Adrenal gland (tissue), 12 donors: ENCODE results near the gene DNAH9. TPM values are rescaled to one million over a fixed set of nuclear protein-coding genes. Genes with fewer than 3 reads are reported as not detected.

Experiments
- DNase-seq, 7 donors: peaks; one replicate each; pipeline ENCODE4 v3.0.0-alpha.2; 2019 to 2020
- H3K27ac ChIP-seq, 5 donors: fragments of 200-600 bp; sonication (generic) in 4 of 5; 1 replicate in 3 of 5; 2 replicates in 2 of 5; pipeline versions ENCODE4 v1.5.1 to v1.8.0; 2016 to 2020; ENCODE audit warnings: mild to moderate bottlenecking in 1 of 5
- H3K27me3 ChIP-seq: fragments of 200-600 bp; 2 replicates; pipeline ENCODE4 v1.8.0; 2021
- H3K36me3 ChIP-seq, 2 donors: fragments of 200-600 bp; replicated peaks in 1 of 2; 1 replicate in 1 of 2; 2 replicates in 1 of 2; pipeline versions ENCODE4 v1.5.1 to v1.8.0; 2018 to 2022
- H3K4me1 ChIP-seq, 2 donors: fragments of 200-600 bp; replicated peaks in 1 of 2; 1 replicate in 1 of 2; 2 replicates in 1 of 2; pipeline versions ENCODE4 v1.5.1 to v1.8.0; 2018 to 2021
- H3K4me3 ChIP-seq, 4 donors: fragments of 200-600 bp; sonication (generic) in 3 of 4; one replicate each; pipeline ENCODE4 v1.5.1; 2016 to 2018
- H3K9me3 ChIP-seq, 3 donors: fragments of 200-600 bp; sonication (generic) in 1 of 3; replicated peaks in 1 of 3; 1 replicate in 2 of 3; 2 replicates in 1 of 3; pipeline versions ENCODE4 v1.5.1 to v1.8.0; 2016 to 2021
- POLR2A ChIP-seq, 2 donors: fragments of 450-650 bp; IDR thresholded peaks; one replicate each; pipeline ENCODE4 v1.6.1; 2017; ENCODE audit warnings: antibody characterized with exemption in 2 of 2, mild to moderate bottlenecking in 2 of 2, moderate library complexity in 1 of 2
- WGBS, 4 donors: extraction: QIAGEN DNeasy Blood & Tissue Kit in 2 of 4; methylation state at CpG; one replicate each; pipeline versions ENCODE4 v1.1.5 to v1.1.7; 2013 to 2017; 5-methylcytosine and 5-hydroxymethylcytosine counted together
- intact Hi-C, 2 donors: fragments of 100-400 bp; cut with DNase I; formaldehyde crosslinking; loops; one replicate each; pipeline versions ENCODE4 v1.14.1 to v1.15.0; 2022 to 2023
- polyA plus RNA-seq, 3 donors: library from polyadenylated mRNA; stranded (reverse); fragments of 200-250 nt in 2 of 3; fragments of 350-450 nt in 1 of 3; fragmentation: Illumina TruSeq in 1 of 3; extraction: RNeasy Lipid Tissue Mini Kit (QIAGEN cat#74804) in 1 of 3; gene quantifications; one replicate each; pipeline ENCODE4 v1.2.3, GENCODE V29; 2013 to 2014
- total RNA-seq, 9 donors: library from RNA; depleted of rRNA in 4 of 9; stranded (reverse); fragments of >200 nt in 4 of 9; fragments of 120-200 nt in 1 of 9; fragmentation: NEBNext Ultra II Directional in 1 of 9; extraction: Animal tissue kit (Norgen Biotek cat#: 25700) in 1 of 9; gene quantifications; one replicate each; pipeline versions ENCODE4 v1.1.0 to v1.2.4, GENCODE V29; 2013 to 2023
- TF ChIP-seq, protein P1 (sequence below), 6 experiments: fragments of 450-650 bp in 4 of 6; fragments of 200-600 bp in 2 of 6; sonication (generic) in 1 of 6; IDR thresholded peaks; 1 replicate in 5 of 6; 2 replicates in 1 of 6; pipeline versions ENCODE4 v1.5.1 to v1.8.0; 2016 to 2021; ENCODE audit warnings: antibody characterized with exemption in 6 of 6, mild to moderate bottlenecking in 2 of 6, moderate library complexity in 1 of 6
- donor health status: healthy with polysubstance abuse.
- donor health status: Bipolar disorder and iron deficiency.
- donor health status: DM: yes; HTN: yes; CAD: no.
- donor health status: DM: no; HTN: no; CAD: no.
- donor health status: DM: no; HTN: no; CAD: no.
- donor health status: DM: yes; HTN: yes; CAD: no.

Gene DNAH9
- total and polyA plus RNA-seq, 12 donors = 0.28 to 3.5 (median 1.2) TPM

DNA sequence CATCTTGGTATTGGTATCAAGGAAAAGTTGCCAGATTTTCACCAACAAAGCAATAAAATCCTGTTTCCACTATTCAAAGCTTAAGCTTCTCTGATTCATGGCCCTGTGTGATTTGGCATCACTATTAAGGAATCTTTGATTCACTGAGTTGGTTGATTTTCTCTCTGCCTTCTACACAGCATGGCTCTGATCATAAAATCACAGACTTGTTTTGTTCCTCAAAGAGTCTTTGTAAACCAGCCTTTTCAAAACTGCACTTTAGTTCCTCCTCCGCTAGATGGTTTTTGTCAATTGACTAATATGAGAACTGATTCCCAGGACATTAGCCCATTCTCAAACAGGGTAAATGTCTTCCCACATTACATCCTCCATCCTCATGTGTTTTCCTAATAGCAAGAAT is 197.6 kb downstream of the DNAH9 start:
- Histone ChIP-seq H3K36me3 (no peaks in the 10 kb centered on the region), H3K27ac (no peak overlapping the region), H3K4me1 (no peaks in the 10 kb centered on the region), H3K27me3 (no peaks in the 10 kb centered on the region), H3K4me3 (no peak overlapping the region), H3K9me3 (no peaks in the 10 kb centered on the region)
- DNase-seq = no peak
- no peak for TF ChIP-seq POLR2A (IDR thresholded peaks at IDR 0.05)
- TF ChIP-seq, protein P1, sequence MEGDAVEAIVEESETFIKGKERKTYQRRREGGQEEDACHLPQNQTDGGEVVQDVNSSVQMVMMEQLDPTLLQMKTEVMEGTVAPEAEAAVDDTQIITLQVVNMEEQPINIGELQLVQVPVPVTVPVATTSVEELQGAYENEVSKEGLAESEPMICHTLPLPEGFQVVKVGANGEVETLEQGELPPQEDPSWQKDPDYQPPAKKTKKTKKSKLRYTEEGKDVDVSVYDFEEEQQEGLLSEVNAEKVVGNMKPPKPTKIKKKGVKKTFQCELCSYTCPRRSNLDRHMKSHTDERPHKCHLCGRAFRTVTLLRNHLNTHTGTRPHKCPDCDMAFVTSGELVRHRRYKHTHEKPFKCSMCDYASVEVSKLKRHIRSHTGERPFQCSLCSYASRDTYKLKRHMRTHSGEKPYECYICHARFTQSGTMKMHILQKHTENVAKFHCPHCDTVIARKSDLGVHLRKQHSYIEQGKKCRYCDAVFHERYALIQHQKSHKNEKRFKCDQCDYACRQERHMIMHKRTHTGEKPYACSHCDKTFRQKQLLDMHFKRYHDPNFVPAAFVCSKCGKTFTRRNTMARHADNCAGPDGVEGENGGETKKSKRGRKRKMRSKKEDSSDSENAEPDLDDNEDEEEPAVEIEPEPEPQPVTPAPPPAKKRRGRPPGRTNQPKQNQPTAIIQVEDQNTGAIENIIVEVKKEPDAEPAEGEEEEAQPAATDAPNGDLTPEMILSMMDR (IDR thresholded peaks at IDR 0.05) = no peak
- intact Hi-C loops = no loop called here
- WGBS, 4 donors = 92 to 95% (median 94%) methylated on average over 1 of the region's 1 CpG

DNA sequence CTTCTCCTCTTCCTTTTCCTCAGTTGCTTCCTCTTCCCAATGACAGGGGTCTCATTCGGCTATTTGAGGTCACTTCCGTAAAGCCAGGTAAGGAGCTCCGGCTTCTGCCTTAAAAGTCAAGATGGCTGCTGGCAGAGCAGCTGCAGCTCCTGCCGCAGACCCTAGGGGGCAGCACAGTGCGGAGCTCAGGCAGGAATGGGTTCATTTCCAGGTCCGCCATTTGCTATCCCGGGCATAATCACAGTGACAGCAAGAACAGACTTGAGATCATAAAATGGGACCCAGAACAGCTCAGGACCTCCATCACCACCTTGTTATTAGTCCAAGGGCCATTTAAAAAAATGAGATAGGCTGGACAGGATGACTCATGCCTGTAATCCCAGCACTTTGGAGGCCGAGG is 199.5 kb downstream of the DNAH9 start:
- Histone ChIP-seq H3K27ac (no peak overlapping the region), H3K36me3 (no peaks in the 10 kb centered on the region), H3K27me3 (no peaks in the 10 kb centered on the region), H3K9me3 (no peaks in the 10 kb centered on the region), H3K4me3 (no peak overlapping the region), H3K4me1 (no peaks in the 10 kb centered on the region)
- no peak for DNase-seq
- TF ChIP-seq, protein P1 (IDR thresholded peaks at IDR 0.05) = no peak
- TF ChIP-seq POLR2A (IDR thresholded peaks at IDR 0.05) = no peak
- intact Hi-C loops = no loop called here
- WGBS, 4 donors = 55 to 85% (median 80%) methylated on average over 8 of the region's 8 CpGs

DNA sequence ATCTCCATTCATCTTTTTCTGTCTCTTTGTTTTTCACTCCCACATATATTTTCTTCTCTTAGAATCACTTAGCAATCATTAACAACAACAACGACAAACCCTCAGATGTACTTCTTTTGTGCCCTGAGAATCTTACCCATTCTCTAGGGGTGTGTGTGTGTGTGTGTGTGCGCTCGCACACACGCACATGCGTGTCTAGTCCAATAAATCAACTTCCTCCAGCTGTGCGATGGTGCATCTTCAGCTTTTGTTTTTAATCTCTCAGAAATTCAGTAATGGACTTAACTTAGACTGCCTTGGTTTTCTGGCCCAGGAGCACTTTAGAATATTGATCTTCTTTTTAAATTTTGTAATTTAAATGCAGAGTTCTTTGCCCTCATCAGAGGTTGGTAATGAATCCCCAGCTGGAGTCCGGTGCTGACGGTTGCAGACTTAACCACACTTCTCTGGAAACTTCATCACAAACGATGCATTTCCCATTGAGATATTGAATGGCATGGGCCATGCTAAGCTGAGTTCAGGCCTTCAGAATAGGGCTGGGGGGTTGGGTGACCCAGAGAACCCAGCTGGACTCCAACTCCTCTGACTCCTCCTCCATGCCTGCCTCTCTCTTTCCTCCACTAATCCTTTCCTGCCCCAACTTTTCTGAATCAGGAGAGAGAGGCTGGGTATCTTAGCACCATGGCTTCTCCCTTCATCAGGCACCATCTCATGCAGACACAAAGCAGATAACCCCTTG is 205.1 kb downstream of the DNAH9 start:
- WGBS, 4 donors = 55 to 62% (median 59%) methylated on average over 9 of the region's 9 CpGs
- no peaks in the 10 kb centered on the region for H3K9me3 ChIP-seq
- no peaks in the 10 kb centered on the region for H3K36me3 ChIP-seq
- no peak for DNase-seq
- intact Hi-C loops = no loop called here
- H3K4me1 ChIP-seq = no peaks in the 10 kb centered on the region
- TF ChIP-seq, protein P1 (IDR thresholded peaks at IDR 0.05) = no peak
- no peak for TF ChIP-seq POLR2A (IDR thresholded peaks at IDR 0.05)
- no peaks in the 10 kb centered on the region for H3K27me3 ChIP-seq
- H3K4me3 ChIP-seq = no peak overlapping the region
- H3K27ac ChIP-seq = no peak overlapping the region

DNA sequence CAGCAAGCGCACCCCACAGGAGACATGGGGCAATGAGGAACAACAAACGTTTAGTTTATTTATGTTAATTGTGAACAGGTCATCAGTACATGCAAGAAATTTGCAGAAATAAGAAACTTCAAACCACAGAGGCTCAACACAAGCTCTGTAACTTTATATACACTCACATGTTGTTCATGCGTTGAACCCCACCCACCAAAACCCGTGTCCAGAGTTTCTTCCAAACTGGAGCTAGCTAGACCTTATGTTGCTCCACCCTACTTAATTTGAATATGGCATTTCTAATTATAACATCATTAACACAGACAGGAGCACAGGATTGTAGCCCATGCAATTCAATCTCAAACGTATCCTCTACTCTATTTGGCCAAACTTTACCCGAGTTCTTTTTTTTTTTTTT is 206.9 kb downstream of the DNAH9 start:
- no peaks in the 10 kb centered on the region for H3K36me3 ChIP-seq
- H3K4me3 ChIP-seq = no peak overlapping the region
- WGBS, 4 donors = 74 to 81% (median 78%) methylated on average over 6 of the region's 6 CpGs

More for the DNA sequence above, 206.9 kb downstream of the DNAH9 start:
- DNase-seq = no peak
- H3K9me3 ChIP-seq = no peaks in the 10 kb centered on the region
- H3K27me3 ChIP-seq = no peaks in the 10 kb centered on the region
- no peaks in the 10 kb centered on the region for H3K4me1 ChIP-seq
- no peak overlapping the region for H3K27ac ChIP-seq
- intact Hi-C loops = no loop called here
- TF ChIP-seq POLR2A (IDR thresholded peaks at IDR 0.05) = no peak
- TF ChIP-seq, protein P1 (IDR thresholded peaks at IDR 0.05) = no peak
